Hepatocyte (in vitro differentiated cells): ENCODE results near the gene COL8A2. TPM values are rescaled to one million over a fixed set of nuclear protein-coding genes. Genes with fewer than 3 reads are reported as not detected.

Experiments used
- DNase-seq: peaks from one replicate; pipeline ENCODE4 v3.0.0-alpha.2; 2016; ENCODE audit warnings: low spot score
- H2AFZ ChIP-seq: fragments of 200-600 bp; sonication (generic); 2 replicates; pipeline ENCODE4 v1.6.0; 2016; ENCODE audit warnings: antibody characterized with exemption, mild to moderate bottlenecking
- H3K27ac ChIP-seq: fragments of 200-600 bp; sonication (generic); 2 replicates; pipeline ENCODE4 v1.5.1; 2016; ENCODE audit warnings: mild to moderate bottlenecking
- H3K27me3 ChIP-seq: fragments of 200-600 bp; sonication (generic); 2 replicates; pipeline ENCODE4 v1.6.1; 2016
- H3K36me3 ChIP-seq: fragments of 200-600 bp; sonication (generic); replicated peaks from 2 replicates; pipeline ENCODE4 v1.5.1; 2016; ENCODE audit warnings: low read depth; ENCODE audit not compliant: insufficient read depth
- H3K4me1 ChIP-seq: fragments of 200-600 bp; sonication (generic); 2 replicates; pipeline ENCODE4 v1.5.1; 2016; ENCODE audit warnings: mild to moderate bottlenecking, moderate library complexity; ENCODE audit not compliant: insufficient read depth
- H3K4me2 ChIP-seq: fragments of 200-600 bp; sonication (generic); 2 replicates; pipeline ENCODE4 v1.6.0; 2016
- H3K4me3 ChIP-seq: fragments of 200-600 bp; sonication (generic); 2 replicates; pipeline ENCODE4 v1.5.1; 2016; ENCODE audit warnings: mild to moderate bottlenecking
- H3K79me2 ChIP-seq: fragments of 200-600 bp; sonication (generic); 2 replicates; pipeline ENCODE4 v1.6.0; 2017; ENCODE audit warnings: mild to moderate bottlenecking
- H3K9me2 ChIP-seq: fragments of 200-600 bp; sonication (generic); replicated peaks from 2 replicates; pipeline ENCODE4 v1.6.0; 2017; ENCODE audit warnings: mild to moderate bottlenecking; ENCODE audit not compliant: insufficient read depth
- H3K9me3 ChIP-seq: fragments of 200-600 bp; sonication (generic); 2 replicates; pipeline ENCODE4 v1.5.1; 2016; ENCODE audit warnings: low read depth, mild to moderate bottlenecking
- H4K20me1 ChIP-seq: fragments of 200-600 bp; sonication (generic); 2 replicates; pipeline ENCODE4 v1.6.0; 2016; ENCODE audit warnings: mild to moderate bottlenecking; ENCODE audit not compliant: insufficient read depth, poor library complexity, severe bottlenecking
- EZH2 ChIP-seq: fragments of 200-600 bp; sonication (generic); IDR thresholded peaks from 2 replicates; pipeline ENCODE4 v1.6.1; 2016; ENCODE audit warnings: antibody characterized with exemption, mild to moderate bottlenecking, borderline replicate concordance
- EZH2phosphoT487 ChIP-seq: fragments of 200-600 bp; sonication (generic); IDR thresholded peaks from one replicate; pipeline ENCODE4 v1.6.1; 2018; ENCODE audit warnings: antibody characterized with exemption, mild to moderate bottlenecking, low read depth, moderate library complexity; ENCODE audit not compliant: unreplicated experiment, severe bottlenecking
- WGBS: methylation state at CpG from one replicate; pipeline ENCODE4 v1.1.6; 2016; ENCODE audit warnings: low lambda C conversion rate; ENCODE audit errors: missing lambda C conversion rate; 5-methylcytosine and 5-hydroxymethylcytosine counted together
- polyA plus RNA-seq: library from polyadenylated mRNA; unstranded; fragments of >200 nt; fragmentation: Nextera tagmentation; extraction: Ambion mirVana; gene quantifications from 2 replicates; pipeline ENCODE4 v1.2.1, GENCODE V29; 2016
- total RNA-seq: library from RNA; depleted of rRNA; stranded (reverse); fragments of >200 nt; gene quantifications from 2 replicates; pipeline ENCODE4 v1.2.3, GENCODE V29; 2014
- TF ChIP-seq, protein P1 (sequence below): fragments of 200-600 bp; sonication (generic); IDR thresholded peaks from 2 replicates; pipeline ENCODE4 v1.5.1; 2016; ENCODE audit warnings: antibody characterized with exemption, mild to moderate bottlenecking; ENCODE audit not compliant: poor library complexity

COL8A2 gene
- total and polyA plus RNA-seq, 2 experiments from 2014 or later, result 44.8 to 59.4 TPM

DNA sequence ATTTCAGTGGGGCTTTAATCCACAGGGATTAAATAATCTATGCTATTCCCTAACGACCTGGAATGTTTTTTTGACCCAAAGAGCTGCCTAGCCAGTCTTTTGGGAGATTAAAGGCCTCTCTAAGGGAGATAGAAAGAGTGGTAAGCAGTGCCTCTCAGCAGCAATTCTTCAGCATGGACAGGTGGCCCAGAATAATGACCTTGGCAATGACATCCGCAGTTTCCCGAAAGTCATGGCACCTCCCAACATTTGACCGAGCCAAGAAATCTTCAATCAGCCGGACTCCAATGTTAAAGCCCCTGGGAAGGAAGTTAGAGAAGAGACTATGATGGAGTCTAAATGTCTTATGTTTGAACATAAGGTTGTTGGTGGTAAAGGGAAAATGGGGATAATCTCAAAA, 14.5 kb upstream of the COL8A2 start:
- Histone ChIP-seq H3K4me3 (no peak overlapping the region), H3K9me2 (no peaks in the 10 kb centered on the region), H3K27me3 (no peaks in the 10 kb centered on the region), H3K4me1 (peaks cover 9% of the 10 kb centered on the region), H3K9me3 (no peaks in the 10 kb centered on the region), H4K20me1 (peaks cover 27% of the 10 kb centered on the region), H3K36me3 (no peaks in the 10 kb centered on the region), H3K79me2 (peaks cover 47% of the 10 kb centered on the region), H2AFZ (no peak overlapping the region), H3K27ac (no peak overlapping the region), H3K4me2 (no peak overlapping the region)
- 92% methylated on average over 5 of the region's 5 CpGs for WGBS
- DNase-seq, result no peak
- TF ChIP-seq EZH2phosphoT487 (no peak), EZH2 (no peak)
- TF ChIP-seq, protein P1, sequence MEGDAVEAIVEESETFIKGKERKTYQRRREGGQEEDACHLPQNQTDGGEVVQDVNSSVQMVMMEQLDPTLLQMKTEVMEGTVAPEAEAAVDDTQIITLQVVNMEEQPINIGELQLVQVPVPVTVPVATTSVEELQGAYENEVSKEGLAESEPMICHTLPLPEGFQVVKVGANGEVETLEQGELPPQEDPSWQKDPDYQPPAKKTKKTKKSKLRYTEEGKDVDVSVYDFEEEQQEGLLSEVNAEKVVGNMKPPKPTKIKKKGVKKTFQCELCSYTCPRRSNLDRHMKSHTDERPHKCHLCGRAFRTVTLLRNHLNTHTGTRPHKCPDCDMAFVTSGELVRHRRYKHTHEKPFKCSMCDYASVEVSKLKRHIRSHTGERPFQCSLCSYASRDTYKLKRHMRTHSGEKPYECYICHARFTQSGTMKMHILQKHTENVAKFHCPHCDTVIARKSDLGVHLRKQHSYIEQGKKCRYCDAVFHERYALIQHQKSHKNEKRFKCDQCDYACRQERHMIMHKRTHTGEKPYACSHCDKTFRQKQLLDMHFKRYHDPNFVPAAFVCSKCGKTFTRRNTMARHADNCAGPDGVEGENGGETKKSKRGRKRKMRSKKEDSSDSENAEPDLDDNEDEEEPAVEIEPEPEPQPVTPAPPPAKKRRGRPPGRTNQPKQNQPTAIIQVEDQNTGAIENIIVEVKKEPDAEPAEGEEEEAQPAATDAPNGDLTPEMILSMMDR, result no peak

DNA sequence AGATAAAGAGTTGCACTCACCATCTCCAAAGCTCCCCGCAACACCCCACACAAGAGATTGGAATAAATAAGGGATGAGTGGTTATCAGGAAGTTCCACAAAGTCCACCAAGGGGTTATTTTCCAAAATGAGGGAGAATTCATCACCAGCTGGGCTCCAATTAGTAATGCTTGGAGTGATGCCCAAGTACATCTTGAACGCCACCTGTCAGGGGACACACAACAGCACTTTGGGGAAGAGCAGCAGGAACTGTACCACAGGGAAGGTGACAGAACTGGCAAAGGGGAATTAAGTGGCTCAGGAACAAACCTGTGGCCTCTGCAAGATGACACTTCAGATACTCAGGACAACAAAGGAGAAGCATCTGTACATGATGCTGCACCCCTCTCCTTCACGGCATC, 12.8 kb upstream of the COL8A2 start:
- H3K4me1 ChIP-seq, result peaks cover 13% of the 10 kb centered on the region
- no peaks in the 10 kb centered on the region for H3K36me3 ChIP-seq
- H3K27me3 ChIP-seq, result no peaks in the 10 kb centered on the region
- H4K20me1 ChIP-seq, result peaks cover 21% of the 10 kb centered on the region
- H2AFZ ChIP-seq, result no peak overlapping the region
- H3K9me3 ChIP-seq, result no peaks in the 10 kb centered on the region
- TF ChIP-seq EZH2, result no peak
- TF ChIP-seq, protein P1, result no peak
- no peak overlapping the region for H3K4me2 ChIP-seq
- H3K27ac ChIP-seq, result no peak overlapping the region
- no peaks in the 10 kb centered on the region for H3K9me2 ChIP-seq
- H3K4me3 ChIP-seq, result no peak overlapping the region
- no peak for DNase-seq
- H3K79me2 ChIP-seq, result peaks cover 31% of the 10 kb centered on the region
- 97% methylated on average over 3 of the region's 3 CpGs for WGBS

DNA sequence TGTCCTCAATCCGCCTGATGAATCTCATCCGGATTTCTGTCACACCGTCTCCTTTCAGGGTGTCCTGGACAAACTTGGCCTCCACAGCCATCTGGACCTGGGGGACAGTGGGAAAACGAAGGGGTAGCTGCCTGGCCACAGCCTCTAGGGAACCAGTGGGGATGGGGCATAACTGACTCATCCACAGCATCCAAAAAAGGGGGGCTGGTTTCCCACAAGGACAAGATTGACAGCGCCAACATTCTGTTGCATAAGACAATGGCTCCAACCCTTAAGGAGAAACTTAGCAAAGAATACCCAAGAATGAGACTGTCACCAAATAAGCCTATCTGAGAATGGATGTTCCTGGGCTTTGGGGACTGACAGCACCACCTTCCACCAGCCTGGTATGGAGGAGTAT, 12.2 kb upstream of the COL8A2 start:
- no peak overlapping the region for H3K27ac ChIP-seq
- H3K4me1 ChIP-seq, result peaks cover 10% of the 10 kb centered on the region
- H3K9me2 ChIP-seq, result no peaks in the 10 kb centered on the region
- DNase-seq, result no peak
- no peak for TF ChIP-seq EZH2
- no peak for TF ChIP-seq EZH2phosphoT487
- TF ChIP-seq, protein P1, result no peak
- H2AFZ ChIP-seq, result no peak overlapping the region
- H3K27me3 ChIP-seq, result no peaks in the 10 kb centered on the region
- no peak overlapping the region for H3K4me3 ChIP-seq
- H3K9me3 ChIP-seq, result no peaks in the 10 kb centered on the region
- H3K4me2 ChIP-seq, result no peak overlapping the region
- H3K79me2 ChIP-seq, result peaks cover 26% of the 10 kb centered on the region
- H3K36me3 ChIP-seq, result no peaks in the 10 kb centered on the region
- WGBS, result 91% methylated on average over 5 of the region's 5 CpGs
- peaks cover 21% of the 10 kb centered on the region for H4K20me1 ChIP-seq

DNA sequence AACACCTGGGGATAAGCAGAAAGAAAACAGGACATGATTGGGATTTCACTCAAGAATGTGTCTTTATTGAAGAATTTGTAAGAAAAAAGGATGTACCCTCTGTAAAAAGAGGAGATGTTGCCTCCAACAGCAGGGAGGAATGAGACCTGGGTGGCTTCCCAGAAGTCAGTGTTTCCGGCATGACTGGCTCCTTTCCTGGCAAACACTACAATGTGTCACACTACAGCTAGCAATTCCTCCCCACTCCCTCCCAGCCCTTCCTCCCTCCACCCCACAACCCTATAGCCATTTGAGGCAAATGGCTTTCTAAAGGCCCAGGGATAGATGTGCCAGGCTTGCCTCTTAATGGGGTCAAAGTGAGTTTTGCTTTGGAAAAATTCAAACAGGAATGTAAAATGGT, 11.5 kb upstream of the COL8A2 start:
- H3K27me3 ChIP-seq, result no peaks in the 10 kb centered on the region
- no peak overlapping the region for H3K27ac ChIP-seq
- peaks cover 22% of the 10 kb centered on the region for H3K79me2 ChIP-seq
- TF ChIP-seq, protein P1, result no peak
- no peaks in the 10 kb centered on the region for H3K36me3 ChIP-seq
- H3K4me2 ChIP-seq, result no peak overlapping the region
- no peak overlapping the region for H3K4me3 ChIP-seq
- H3K4me1 ChIP-seq, result peaks cover 10% of the 10 kb centered on the region
- no peak for DNase-seq
- H3K9me2 ChIP-seq, result no peaks in the 10 kb centered on the region
- peaks cover 21% of the 10 kb centered on the region for H4K20me1 ChIP-seq
- no peak overlapping the region for H2AFZ ChIP-seq
- H3K9me3 ChIP-seq, result no peaks in the 10 kb centered on the region
- 86% methylated on average over 1 of the region's 1 CpG for WGBS
